ENCODE measurements around the gene ARHGAP26.

The ARHGAP26 gene

GRCh38 chr5:143004361-143005145 lies 234.4 kb downstream of the ARHGAP26 start:
- no peaks in the 10 kb centered on the region for H3K36me3 ChIP-seq (ENCODE audit: control insufficient read depth, insufficient read depth, low read length)
- H3K4me1 ChIP-seq (ENCODE audit: control insufficient read depth, insufficient read depth, low read length) = no peaks in the 10 kb centered on the region
- no peaks in the 10 kb centered on the region for H3K27me3 ChIP-seq (ENCODE audit: control insufficient read depth, insufficient read depth, low read length, poor library complexity, severe bottlenecking)
- H3K9me3 ChIP-seq (ENCODE audit: control insufficient read depth, low read length) = no peaks in the 10 kb centered on the region
- H3K4me3 ChIP-seq (ENCODE audit: insufficient read depth, low read depth, low read length) = no peak overlapping the region
- WGBS, 2 experiments = 67 to 89% methylated on average over 3 to 4 of the region's 4 CpGs
- H3K27ac ChIP-seq (ENCODE audit: insufficient read depth, low read depth, low read length, poor library complexity, severe bottlenecking) = no peak overlapping the region

GRCh38 chr5:143006501-143006900 lies 236.3 kb downstream of the ARHGAP26 start:
- no peaks in the 10 kb centered on the region for H3K27me3 ChIP-seq (ENCODE audit: control insufficient read depth, insufficient read depth, low read length, poor library complexity, severe bottlenecking)
- H3K4me3 ChIP-seq (ENCODE audit: insufficient read depth, low read depth, low read length) = no peak overlapping the region
- H3K27ac ChIP-seq (ENCODE audit: insufficient read depth, low read depth, low read length, poor library complexity, severe bottlenecking) = no peak overlapping the region
- H3K36me3 ChIP-seq (ENCODE audit: control insufficient read depth, insufficient read depth, low read length) = no peaks in the 10 kb centered on the region
- no peaks in the 10 kb centered on the region for H3K9me3 ChIP-seq (ENCODE audit: control insufficient read depth, low read length)
- H3K4me1 ChIP-seq (ENCODE audit: control insufficient read depth, insufficient read depth, low read length) = no peaks in the 10 kb centered on the region

- Histone ChIP-seq H3K27me3 (ENCODE audit: control insufficient read depth, insufficient read depth, low read length, poor library complexity, severe bottlenecking) (no peaks in the 10 kb centered on the region), H3K27ac (ENCODE audit: insufficient read depth, low read depth, low read length, poor library complexity, severe bottlenecking) (no peak overlapping the region), H3K9me3 (ENCODE audit: control insufficient read depth, low read length) (no peaks in the 10 kb centered on the region), H3K4me3 (ENCODE audit: insufficient read depth, low read depth, low read length) (no peak overlapping the region), H3K36me3 (ENCODE audit: control insufficient read depth, insufficient read depth, low read length) (no peaks in the 10 kb centered on the region), H3K4me1 (ENCODE audit: control insufficient read depth, insufficient read depth, low read length) (no peaks in the 10 kb centered on the region)
- WGBS, 2 experiments = 87 to 94% methylated on average over 2 of the region's 2 CpGs
Observed at GRCh38 chr5:143008032-143008431, 237.9 kb downstream of the ARHGAP26 start.

GRCh38 chr5:143008809-143009521 lies 238.8 kb downstream of the ARHGAP26 start:
- H3K27me3 ChIP-seq (ENCODE audit: control insufficient read depth, insufficient read depth, low read length, poor library complexity, severe bottlenecking) = no peaks in the 10 kb centered on the region
- H3K27ac ChIP-seq (ENCODE audit: insufficient read depth, low read depth, low read length, poor library complexity, severe bottlenecking) = no peak overlapping the region
- no peaks in the 10 kb centered on the region for H3K4me1 ChIP-seq (ENCODE audit: control insufficient read depth, insufficient read depth, low read length)
- 93 to 97% methylated on average over 7 to 10 of the region's 10 CpGs for WGBS, 2 experiments
- no peak overlapping the region for H3K4me3 ChIP-seq (ENCODE audit: insufficient read depth, low read depth, low read length)
- no peaks in the 10 kb centered on the region for H3K36me3 ChIP-seq (ENCODE audit: control insufficient read depth, insufficient read depth, low read length)
- no peaks in the 10 kb centered on the region for H3K9me3 ChIP-seq (ENCODE audit: control insufficient read depth, low read length)

- H3K4me1 ChIP-seq (ENCODE audit: control insufficient read depth, insufficient read depth, low read length) = no peaks in the 10 kb centered on the region
- no peak overlapping the region for H3K27ac ChIP-seq (ENCODE audit: insufficient read depth, low read depth, low read length, poor library complexity, severe bottlenecking)
- no peaks in the 10 kb centered on the region for H3K27me3 ChIP-seq (ENCODE audit: control insufficient read depth, insufficient read depth, low read length, poor library complexity, severe bottlenecking)
- WGBS, 2 experiments = 92 to 93% methylated on average over 1 of the region's 1 CpG
- H3K36me3 ChIP-seq (ENCODE audit: control insufficient read depth, insufficient read depth, low read length) = no peaks in the 10 kb centered on the region
- H3K9me3 ChIP-seq (ENCODE audit: control insufficient read depth, low read length) = no peaks in the 10 kb centered on the region
- no peak overlapping the region for H3K4me3 ChIP-seq (ENCODE audit: insufficient read depth, low read depth, low read length)
Observed at GRCh38 chr5:143010351-143010750, 240.2 kb downstream of the ARHGAP26 start.

- Histone ChIP-seq H3K4me3 (ENCODE audit: insufficient read depth, low read depth, low read length) (no peak overlapping the region), H3K27ac (ENCODE audit: insufficient read depth, low read depth, low read length, poor library complexity, severe bottlenecking) (no peak overlapping the region), H3K9me3 (ENCODE audit: control insufficient read depth, low read length) (no peaks in the 10 kb centered on the region), H3K27me3 (ENCODE audit: control insufficient read depth, insufficient read depth, low read length, poor library complexity, severe bottlenecking) (no peaks in the 10 kb centered on the region), H3K4me1 (ENCODE audit: control insufficient read depth, insufficient read depth, low read length) (no peaks in the 10 kb centered on the region), H3K36me3 (ENCODE audit: control insufficient read depth, insufficient read depth, low read length) (no peaks in the 10 kb centered on the region)
- 67 to 74% methylated on average over 2 of the region's 2 CpGs for WGBS, 2 experiments
Observed at GRCh38 chr5:143011585-143011984, 241.4 kb downstream of the ARHGAP26 start.

GRCh38 chr5:143013176-143013891 lies 243.2 kb downstream of the ARHGAP26 start:
- H3K4me3 ChIP-seq (ENCODE audit: insufficient read depth, low read depth, low read length) = no peak overlapping the region
- WGBS, 2 experiments = 88 to 96% methylated on average over 2 to 3 of the region's 4 CpGs

GRCh38 chr5:143014017-143014651 lies 244.0 kb downstream of the ARHGAP26 start:
- 60 to 67% methylated on average over 12 of the region's 12 CpGs for whole genome bisulfite sequencing, 2 experiments
- Histone ChIP-seq H3K27me3 (ENCODE audit: control insufficient read depth, insufficient read depth, low read length, poor library complexity, severe bottlenecking) (no peaks in the 10 kb centered on the region), H3K36me3 (ENCODE audit: control insufficient read depth, insufficient read depth, low read length) (no peaks in the 10 kb centered on the region), H3K4me1 (ENCODE audit: control insufficient read depth, insufficient read depth, low read length) (no peaks in the 10 kb centered on the region), H3K9me3 (ENCODE audit: control insufficient read depth, low read length) (no peaks in the 10 kb centered on the region), H3K27ac (ENCODE audit: insufficient read depth, low read depth, low read length, poor library complexity, severe bottlenecking) (no peak overlapping the region), H3K4me3 (ENCODE audit: insufficient read depth, low read depth, low read length) (no peak overlapping the region)

More at GRCh38 chr5:143013176-143013891, 243.2 kb downstream of the ARHGAP26 start:
- Histone ChIP-seq H3K27me3 (ENCODE audit: control insufficient read depth, insufficient read depth, low read length, poor library complexity, severe bottlenecking) (no peaks in the 10 kb centered on the region), H3K9me3 (ENCODE audit: control insufficient read depth, low read length) (no peaks in the 10 kb centered on the region), H3K36me3 (ENCODE audit: control insufficient read depth, insufficient read depth, low read length) (no peaks in the 10 kb centered on the region), H3K27ac (ENCODE audit: insufficient read depth, low read depth, low read length, poor library complexity, severe bottlenecking) (no peak overlapping the region), H3K4me1 (ENCODE audit: control insufficient read depth, insufficient read depth, low read length) (no peaks in the 10 kb centered on the region)

GRCh38 chr5:143016777-143017516 lies 246.8 kb downstream of the ARHGAP26 start:
- H3K27ac ChIP-seq (ENCODE audit: insufficient read depth, low read depth, low read length, poor library complexity, severe bottlenecking) = no peak overlapping the region
- no peaks in the 10 kb centered on the region for H3K36me3 ChIP-seq (ENCODE audit: control insufficient read depth, insufficient read depth, low read length)
- H3K9me3 ChIP-seq (ENCODE audit: control insufficient read depth, low read length) = no peaks in the 10 kb centered on the region
- 77 to 82% methylated on average over 5 of the region's 5 CpGs for WGBS, 2 experiments
- H3K4me1 ChIP-seq (ENCODE audit: control insufficient read depth, insufficient read depth, low read length) = peaks cover 6% of the 10 kb centered on the region
- H3K4me3 ChIP-seq (ENCODE audit: insufficient read depth, low read depth, low read length) = no peak overlapping the region
- no peaks in the 10 kb centered on the region for H3K27me3 ChIP-seq (ENCODE audit: control insufficient read depth, insufficient read depth, low read length, poor library complexity, severe bottlenecking)
